Fibroblast of skin of right quadriceps (primary cell): ENCODE results near the gene COX19.

Experiments used
- DNase-seq: peaks from one replicate; pipeline ENCODE4 v3.0.0-alpha.2; 2013

Gene COX19

DNA sequence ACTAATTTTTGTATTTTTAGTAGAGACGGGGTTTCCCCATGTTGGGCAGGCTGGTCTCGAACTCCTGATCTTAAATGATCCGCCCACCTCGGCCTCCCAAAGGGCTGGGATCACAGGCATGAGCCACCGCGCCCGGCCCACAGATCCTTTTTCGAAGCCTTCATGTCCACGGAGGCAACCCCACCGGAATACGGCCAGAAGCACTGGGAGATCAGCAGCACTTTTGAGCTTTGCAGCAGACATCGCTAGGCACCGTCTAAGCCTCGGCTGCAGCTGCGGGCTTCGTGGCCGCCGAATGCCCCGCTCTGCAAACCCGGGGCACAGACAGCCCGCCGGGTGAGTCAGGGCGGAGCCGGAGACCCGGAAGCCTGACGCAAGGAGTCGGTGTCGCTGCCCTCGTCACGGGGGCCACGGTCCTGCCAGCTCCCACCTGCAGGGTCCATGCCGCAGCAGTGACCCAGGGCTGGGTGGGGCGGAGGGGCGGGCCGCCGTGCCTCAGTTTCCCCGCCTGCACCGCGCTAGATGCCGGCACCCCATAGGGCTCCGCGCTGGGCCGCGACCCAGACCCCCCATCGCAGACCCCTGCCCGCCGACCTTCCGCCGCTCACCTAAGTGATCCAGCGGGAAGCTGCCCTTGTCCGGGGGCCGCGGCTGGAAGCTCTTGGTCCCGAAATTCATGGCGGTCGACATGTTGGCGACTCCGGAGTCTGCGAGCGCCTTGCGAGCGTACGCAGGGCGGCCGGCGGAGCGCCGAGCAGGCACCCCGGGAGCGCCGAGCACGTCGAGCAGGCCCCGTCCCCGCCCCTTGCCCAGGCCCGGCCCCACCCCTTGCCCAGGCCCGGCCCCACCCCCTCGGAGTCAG is at the start of gene COX19:
Gene COX19, minus strand, starts transcription at position 730 of the 862 bp plus-strand sequence. Its CDS starts 40 bp downstream, at position 690.
- peak; percentile 87 for DNase-seq

- DNase-seq, result no peak
Measured at GRCh38 chr7:1024331-1024841, 49.0 kb upstream of the COX19 start.

GRCh38 chr7:1022801-1023465 is 47.6 kb upstream of the COX19 start:
- DNase-seq, result no peak

DNA sequence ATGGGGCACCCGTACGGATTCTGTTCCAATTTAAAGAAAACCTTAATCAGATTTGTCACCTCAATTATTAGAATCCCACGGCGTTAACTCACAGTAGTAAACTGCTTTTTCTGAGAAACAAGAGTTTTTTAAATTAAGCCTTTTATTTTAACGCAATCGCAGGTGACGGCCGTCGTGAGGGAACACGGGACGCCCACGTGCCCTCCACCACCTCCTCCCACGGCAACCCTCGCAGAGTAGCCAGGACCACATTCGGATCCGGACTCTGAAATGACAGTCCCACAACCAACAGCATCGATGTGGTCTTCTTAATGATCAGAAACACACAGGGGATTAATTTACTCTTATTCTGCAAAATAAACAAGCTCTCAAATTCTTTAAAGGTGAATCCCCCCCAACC is 47.0 kb upstream of the COX19 start:
- no peak for DNase-seq

- no peak for DNase-seq
Measured at GRCh38 chr7:1021931-1022330, 46.6 kb upstream of the COX19 start.

DNA sequence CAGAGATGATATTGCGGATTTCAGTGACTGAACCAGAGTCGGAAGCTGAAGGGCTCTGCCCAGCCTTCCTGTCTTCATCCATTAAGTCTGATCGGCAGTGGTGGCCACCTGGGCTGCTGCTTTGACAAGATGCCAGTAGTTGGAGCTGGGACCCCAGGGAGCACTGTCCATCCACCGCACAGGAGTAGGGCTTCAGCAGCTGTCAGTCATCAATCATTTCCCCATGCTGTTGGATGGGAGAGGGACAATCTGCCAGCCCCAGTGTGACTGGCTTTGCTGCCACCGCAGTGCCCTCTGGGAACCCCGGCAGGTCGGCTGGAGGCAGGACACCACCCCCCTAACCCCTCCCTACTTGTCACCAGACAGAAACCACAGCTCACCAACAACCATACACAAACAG is 46.0 kb upstream of the COX19 start:
- DNase-seq, result no peak

DNA sequence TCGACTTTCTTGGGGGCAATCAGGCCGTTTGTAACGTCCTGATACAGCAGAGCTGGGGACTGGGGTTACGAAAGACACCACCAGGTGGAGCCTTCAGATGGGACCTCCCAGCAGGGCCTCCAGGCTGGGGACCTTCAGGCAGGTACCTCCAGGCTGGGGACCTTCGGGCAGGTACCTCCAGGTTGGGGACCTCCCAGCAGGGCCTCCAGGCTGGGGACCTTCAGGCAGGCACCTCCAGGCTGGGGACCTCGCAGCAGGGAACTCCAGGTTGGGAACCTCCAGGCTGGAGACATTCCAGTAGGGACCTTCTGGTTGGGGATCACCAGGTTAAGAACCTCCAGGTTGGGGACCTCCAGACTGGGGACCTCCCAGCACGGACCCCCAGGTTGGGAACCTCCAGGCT is 45.5 kb upstream of the COX19 start:
- no peak for DNase-seq

GRCh38 chr7:1019789-1020610 is 44.7 kb upstream of the COX19 start:
- no peak for DNase-seq

DNA sequence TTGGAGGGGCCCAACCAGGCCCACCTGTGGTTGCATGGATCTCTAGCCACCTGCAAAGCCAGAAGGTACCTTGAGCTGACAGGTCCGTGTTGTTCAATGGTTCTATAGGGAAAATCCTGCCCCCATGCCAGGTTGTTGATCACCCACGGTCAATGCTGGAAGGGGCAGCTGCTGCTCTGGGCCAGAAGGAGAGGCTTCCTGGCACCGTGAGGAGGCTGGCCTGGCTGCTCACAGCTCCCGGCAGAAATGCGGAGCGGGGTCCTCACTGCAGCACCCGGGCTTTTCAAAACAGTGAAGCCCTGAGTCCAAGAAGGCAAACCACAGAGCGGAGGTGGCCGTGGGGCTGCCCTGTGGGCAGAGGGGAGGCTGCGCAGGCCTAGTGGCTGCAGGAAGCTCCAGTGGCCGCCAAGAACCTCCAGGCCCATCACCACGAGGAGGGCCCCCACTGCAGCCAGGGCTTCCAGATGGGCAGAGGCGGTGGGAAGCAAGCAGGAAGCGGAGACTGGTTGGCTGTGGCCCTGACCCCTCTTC is 44.0 kb upstream of the COX19 start:
- no peak for DNase-seq

DNA sequence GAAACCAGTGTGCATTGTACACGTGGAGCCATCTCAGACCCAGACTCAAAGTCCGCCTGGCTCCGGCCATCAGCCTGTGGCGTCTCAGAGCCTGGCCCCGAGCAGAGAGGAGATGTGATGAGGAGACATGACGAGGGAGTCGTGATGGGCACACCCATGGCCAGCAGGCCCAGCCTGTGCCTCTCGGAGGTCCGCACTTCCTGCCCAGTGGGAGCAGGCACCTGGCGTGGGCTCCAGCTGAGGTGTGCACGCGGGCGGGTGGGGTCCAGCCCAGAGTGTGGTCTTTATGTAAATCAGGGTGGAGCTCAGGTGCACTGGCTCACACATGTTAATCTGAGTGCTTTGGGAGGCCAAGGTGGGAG is 43.0 kb upstream of the COX19 start:
- no peak for DNase-seq

DNA sequence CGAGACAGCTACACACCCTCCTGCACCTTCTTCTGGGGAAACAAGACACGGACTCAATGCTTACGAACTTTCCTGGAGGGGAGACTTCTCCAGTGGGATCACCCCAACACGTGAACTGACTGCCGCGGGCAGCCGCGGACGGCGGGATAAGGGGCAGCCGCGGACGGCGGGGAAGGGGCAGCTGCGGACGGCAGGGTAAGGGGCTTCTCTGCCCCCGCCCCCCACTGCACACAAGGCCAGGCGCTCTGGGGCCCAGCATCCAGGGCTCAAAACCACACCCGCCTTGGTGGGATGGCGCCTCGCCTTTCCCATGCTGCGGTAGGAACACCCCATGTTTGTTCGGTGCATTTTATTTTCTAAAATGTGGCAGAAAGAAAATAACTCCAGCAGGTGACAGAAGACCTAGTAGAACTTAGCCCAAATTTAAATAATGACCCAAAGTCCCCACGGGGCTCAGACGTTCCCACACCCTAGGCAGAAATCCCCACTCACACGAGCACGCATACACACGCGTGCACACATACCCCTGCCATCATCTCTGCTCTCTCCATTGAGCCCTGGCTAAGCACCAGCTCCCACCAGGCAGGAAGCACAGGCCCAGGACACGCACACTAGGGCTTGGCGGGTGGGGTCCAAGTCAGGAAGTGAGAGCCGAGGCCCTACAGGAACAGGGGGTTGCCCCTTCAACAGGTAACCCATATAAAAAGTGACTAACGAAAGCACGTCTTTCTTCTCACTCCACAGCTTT is 42.4 kb upstream of the COX19 start:
- no peak for DNase-seq

DNA sequence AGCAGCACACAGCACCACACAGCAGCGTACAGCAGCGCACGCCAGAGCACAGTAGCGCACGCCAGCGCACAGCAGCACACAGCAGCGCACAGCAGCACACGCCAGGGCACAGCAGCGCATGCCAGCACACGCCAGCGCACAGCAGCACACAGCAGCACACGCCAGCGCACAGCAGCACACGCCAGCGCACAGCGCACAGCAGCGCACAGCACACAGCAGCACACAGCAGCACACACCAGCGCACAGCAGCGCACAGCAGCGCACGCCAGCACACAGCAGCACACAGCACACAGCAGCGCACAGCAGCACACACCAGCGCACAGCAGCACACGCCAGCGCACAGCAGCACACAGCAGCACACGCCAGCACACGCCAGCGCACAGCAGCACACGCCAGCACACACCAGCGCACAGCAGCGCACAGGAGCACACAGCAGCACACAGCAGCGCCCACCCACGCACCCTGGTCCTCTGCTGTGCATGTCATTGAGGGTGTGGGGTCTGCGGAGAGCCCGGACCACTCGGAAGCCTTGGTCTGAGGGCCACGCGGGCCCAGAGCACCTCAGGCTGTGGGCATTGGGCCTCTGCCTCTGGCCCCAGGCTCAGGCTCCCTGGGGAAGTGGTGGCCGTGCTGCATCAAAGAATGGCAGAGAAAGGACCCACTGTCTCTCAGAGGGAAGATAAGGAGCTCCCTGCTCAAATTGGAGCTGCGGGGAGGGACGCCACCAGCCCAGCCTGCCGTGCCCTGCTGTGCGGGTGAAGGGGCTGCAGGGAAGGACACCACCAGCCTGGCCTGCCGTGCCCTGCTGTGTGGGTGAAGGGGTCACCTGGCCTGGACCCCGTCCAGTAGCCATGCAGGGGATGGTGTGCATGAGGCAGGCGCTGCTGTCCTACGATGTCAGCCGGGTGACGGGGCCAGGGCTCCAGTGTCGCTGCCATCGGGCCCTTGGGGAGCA is 41.5 kb upstream of the COX19 start:
- no peak for DNase-seq

GRCh38 chr7:1015196-1016121 is 40.1 kb upstream of the COX19 start:
- no peak for DNase-seq

DNA sequence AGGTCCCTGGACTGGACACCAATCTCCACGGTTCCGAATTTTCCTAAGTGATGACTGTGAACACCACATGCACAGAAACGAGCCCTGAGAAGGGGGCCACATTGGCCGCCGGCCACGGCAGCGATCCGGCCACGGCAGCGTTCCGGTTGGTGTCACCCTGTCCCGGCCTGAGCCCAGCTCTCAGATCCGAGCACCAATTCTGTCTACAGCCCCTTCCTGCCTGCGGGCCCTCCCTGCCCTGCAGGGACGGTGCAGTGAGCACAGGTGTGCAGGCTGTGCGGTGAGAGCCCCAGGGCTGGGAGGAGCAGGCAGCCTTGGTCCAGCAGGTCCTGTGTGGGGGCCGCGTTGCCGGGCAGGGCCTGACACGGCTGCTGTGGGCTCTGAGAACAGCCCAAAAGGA is 39.3 kb upstream of the COX19 start:
- DNase-seq, result no peak

GRCh38 chr7:1013581-1013980 is 38.2 kb upstream of the COX19 start:
- DNase-seq, result peak; percentile 38

- DNase-seq, result no peak
Measured at GRCh38 chr7:1012716-1013095, 37.4 kb upstream of the COX19 start.

GRCh38 chr7:1012004-1012715 is 36.8 kb upstream of the COX19 start:
- DNase-seq, result no peak

GRCh38 chr7:1011297-1012003 is 36.1 kb upstream of the COX19 start:
- DNase-seq, result no peak

GRCh38 chr7:1010226-1010625 is 34.9 kb upstream of the COX19 start:
- DNase-seq, result no peak
